GM18499 (cell line): ENCODE data around the gene HEATR3.

Source experiments
- ATAC-seq: cut with Tn5 transposase; IDR thresholded peaks from one replicate; pipeline ENCODE4 v1.9.1; 2021; ENCODE audit warnings: moderate number of reproducible peaks; ENCODE audit not compliant: insufficient read depth, unreplicated experiment

HEATR3 gene

DNA sequence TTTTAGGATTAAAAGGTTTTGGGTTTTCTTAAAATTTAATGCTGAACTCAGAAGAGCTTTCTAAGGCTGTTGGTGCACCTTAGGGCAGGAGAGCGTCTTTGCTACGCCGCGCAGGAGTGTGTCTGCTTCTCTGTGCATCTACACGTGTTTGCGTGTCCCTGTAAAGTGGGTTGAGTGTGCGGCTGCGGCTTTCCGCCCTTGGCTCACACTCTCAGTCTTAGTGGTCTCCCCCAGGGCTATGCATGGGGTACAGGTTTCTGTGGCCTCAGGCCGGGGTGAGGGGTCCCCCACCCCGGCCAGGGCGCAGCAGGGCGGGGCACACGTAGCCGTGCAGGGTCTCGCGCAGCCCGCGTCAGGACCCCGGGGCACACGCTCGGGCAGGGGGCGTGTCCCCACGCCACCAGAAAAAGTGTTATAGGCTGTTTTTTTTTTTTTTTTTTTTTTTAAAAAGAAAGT is 86.6 kb downstream of the HEATR3 start:
- peak; percentile 59 for ATAC-seq

DNA sequence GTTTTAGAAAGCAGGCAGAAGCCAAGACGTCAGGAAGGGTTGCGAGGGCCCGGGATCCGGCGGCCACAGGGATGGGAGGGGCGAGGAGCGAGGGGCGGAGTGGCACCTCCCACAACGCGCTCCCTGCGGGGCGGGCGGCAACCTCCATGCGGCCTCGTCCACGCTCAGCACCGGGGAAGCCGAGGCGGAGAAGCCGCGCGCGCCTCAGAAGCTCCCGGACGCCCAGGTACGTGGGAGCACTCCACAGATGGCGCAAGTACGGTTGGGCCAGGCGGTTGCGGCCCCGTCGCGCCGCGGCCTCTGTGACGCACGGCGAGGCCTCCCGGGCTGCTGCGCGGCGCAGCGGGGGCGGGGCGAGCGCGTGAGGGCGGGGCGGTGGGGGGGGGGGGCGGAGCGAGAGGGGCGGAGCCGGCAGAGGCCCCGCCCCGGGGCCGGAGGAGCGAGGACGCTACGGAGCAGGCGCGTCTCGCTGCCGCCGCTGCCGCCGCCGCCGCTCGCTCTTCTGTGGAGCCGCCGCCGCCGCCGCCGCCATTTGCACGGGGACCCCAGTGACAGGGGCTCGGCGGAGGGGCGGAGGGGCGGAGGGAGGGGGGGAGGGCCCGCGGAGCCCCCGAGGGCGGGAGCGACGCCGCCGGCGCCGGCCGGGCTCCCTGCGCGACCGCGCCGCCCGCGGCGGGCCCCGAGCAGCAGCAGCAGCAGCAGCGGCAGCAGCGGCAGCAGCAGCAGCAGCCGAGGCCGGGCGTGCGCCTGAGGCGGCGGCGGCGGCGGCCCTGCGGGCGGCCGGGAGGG is 87.2 kb downstream of the HEATR3 start, which contains the start of gene TENT4B:
Gene TENT4B, plus strand, starts transcription at position 500 of the 789 bp plus-strand sequence. CDS start 316 bp downstream, outside the sequence.
- ATAC-seq = peak; percentile 57

DNA sequence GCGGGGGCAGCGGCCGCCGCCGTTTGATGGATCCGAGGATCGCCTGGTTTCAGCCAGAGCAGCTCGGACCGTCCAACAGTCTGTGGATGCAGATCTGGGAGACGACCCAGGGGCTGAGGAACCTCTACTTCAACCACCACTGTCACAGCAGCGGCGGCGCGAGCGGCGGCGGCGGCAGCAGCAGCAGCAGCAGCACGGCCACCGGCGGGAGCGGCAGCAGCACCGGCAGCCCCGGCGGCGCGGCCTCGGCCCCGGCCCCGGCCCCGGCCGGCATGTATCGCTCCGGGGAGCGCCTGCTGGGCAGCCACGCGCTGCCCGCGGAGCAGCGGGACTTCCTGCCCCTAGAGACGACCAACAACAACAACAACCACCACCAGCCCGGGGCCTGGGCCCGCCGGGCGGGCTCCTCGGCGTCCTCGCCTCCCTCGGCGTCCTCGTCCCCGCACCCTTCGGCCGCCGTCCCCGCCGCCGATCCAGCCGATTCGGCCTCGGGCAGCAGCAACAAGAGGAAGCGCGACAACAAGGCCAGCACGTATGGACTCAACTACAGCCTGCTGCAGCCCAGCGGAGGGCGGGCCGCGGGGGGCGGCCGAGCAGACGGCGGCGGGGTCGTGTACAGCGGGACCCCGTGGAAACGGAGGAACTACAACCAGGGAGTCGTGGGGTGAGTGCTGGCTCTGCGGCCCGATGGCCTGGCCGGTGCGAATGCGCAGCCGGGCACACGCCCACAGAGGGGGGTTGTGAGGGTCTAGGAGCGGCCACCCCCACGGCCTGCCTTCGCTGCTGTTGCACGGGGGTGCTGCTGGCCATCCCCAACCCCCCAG is 88.0 kb downstream of the HEATR3 start:
- ATAC-seq = no peak

DNA sequence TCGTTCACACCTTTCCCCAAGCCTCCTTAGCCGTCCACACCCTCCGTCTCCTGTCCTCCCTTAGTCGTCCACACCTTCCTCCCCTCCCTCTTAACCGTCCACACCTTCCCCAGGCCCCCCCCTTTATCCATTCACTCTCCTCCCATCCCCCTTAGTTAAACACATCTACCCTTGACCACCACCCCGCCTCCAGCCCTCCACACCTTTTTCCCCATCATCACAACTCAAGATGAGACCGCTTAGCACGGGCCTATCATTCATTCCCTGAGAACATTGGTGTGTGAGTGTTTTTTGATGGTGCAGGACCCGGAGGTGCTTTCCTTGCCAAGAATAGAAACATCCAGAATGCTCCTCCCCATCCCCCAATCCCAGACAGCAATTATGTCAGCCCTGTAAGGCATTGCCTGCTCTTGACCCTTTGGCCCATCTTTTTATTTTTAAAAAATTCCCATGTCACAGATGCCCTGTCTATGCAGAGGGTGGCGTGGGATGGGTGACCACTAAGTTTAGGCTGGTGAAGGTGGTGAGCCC is 88.7 kb downstream of the HEATR3 start:
- no peak for ATAC-seq

DNA sequence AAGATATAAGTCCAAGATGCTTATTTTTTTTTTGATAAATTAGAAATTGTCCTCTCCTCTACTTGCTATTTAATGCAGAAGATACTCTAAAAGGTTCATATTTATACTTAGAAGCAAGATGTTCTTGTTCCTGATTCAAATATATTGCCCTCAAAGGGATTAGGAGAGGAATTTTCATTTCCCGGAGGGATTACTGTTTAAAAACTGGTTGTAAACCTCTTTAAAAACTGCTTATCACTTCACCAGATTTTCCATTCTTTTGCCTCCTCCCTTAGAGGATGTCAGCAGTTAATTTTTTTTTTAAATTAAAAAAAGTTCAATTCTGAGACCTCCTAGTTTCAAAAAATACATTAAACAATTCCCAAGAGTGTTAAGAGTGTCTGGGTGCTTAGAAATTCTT is 90.2 kb downstream of the HEATR3 start:
- ATAC-seq = no peak
